Esophagus squamous epithelium (tissue), 5 donors: Measurements from ENCODE around the gene NOL3. TPM values are rescaled to one million over a fixed set of nuclear protein-coding genes. Genes with fewer than 3 reads are reported as not detected.

ENCODE experiments used
- DNase-seq: peaks from one replicate; lab custom pipeline; 2025; lab: John Stamatoyannopoulos, UW
- H3K27ac ChIP-seq, 4 donors: fragments of 200-600 bp; sonication (generic); one replicate each; pipeline ENCODE4 v1.5.1; 2016 to 2019; ENCODE audit warnings: mild to moderate bottlenecking in 1 of 4
- H3K27me3 ChIP-seq, 4 donors: fragments of 200-600 bp; sonication (generic); 1 replicate in 3 of 4; 2 replicates in 1 of 4; pipeline versions ENCODE4 v1.5.1 to v1.6.0; 2017 to 2021; ENCODE audit warnings: antibody characterized with exemption in 1 of 4
- H3K36me3 ChIP-seq, 3 donors: fragments of 200-600 bp; sonication (generic); one replicate each; pipeline ENCODE4 v1.5.1; 2016 to 2019
- H3K4me1 ChIP-seq, 3 donors: fragments of 200-600 bp; sonication (generic); one replicate each; pipeline ENCODE4 v1.5.1; 2017 to 2019
- H3K4me3 ChIP-seq, 4 donors: fragments of 200-600 bp; sonication (generic); 1 replicate in 3 of 4; 2 replicates in 1 of 4; pipeline ENCODE4 v1.5.1; 2016 to 2019; ENCODE audit warnings: mild to moderate bottlenecking in 2 of 4, moderate library complexity in 1 of 4
- H3K9me3 ChIP-seq, 3 donors: fragments of 200-600 bp; sonication (generic); one replicate each; pipeline ENCODE4 v1.5.1; 2016 to 2019
- CTCF ChIP-seq, 6 experiments: fragments of 450-650 bp in 4 of 6; fragments of 200-600 bp in 2 of 6; sonication (generic) in 2 of 6; IDR thresholded peaks; one replicate each; pipeline ENCODE4 v1.5.1; 2016 to 2019; ENCODE audit warnings: antibody characterized with exemption in 6 of 6, mild to moderate bottlenecking in 4 of 6, moderate library complexity in 4 of 6
- POLR2A ChIP-seq, 4 donors: fragments of 450-650 bp; IDR thresholded peaks; one replicate each; pipeline ENCODE4 v1.6.1; 2017; ENCODE audit warnings: antibody characterized with exemption in 4 of 4, mild to moderate bottlenecking in 4 of 4, moderate library complexity in 3 of 4
- WGBS, 2 donors: methylation state at CpG; one replicate each; pipeline ENCODE4 v1.1.5; 2018; 5-methylcytosine and 5-hydroxymethylcytosine counted together
- intact Hi-C: fragments of 100-400 bp; cut with DNase I; formaldehyde crosslinking; loops from one replicate; pipeline ENCODE4 v1.15.0; 2022
- total RNA-seq, 4 donors: library from RNA; depleted of rRNA; stranded (reverse); fragments of >200 nt; gene quantifications; one replicate each; pipeline ENCODE4 v1.1.0, GENCODE V29; 2016
- donor health status: DM: yes; HTN: yes; CAD: no.

Gene NOL3
- total RNA-seq, 4 donors from 2014 or later = 25.1 to 56.1 (median 36.7) TPM

GRCh38 chr16:67157892-67158635, 12.3 kb upstream of the NOL3 start:
- Histone ChIP-seq H3K27ac (peak overlapping the region in 3 of 4 donors; percentile 26 to 93 (median 89)), H3K4me1 (peaks cover 37 to 82% (median 40%) of the 10 kb centered on the region in 3 donors), H3K4me3 (no peak overlapping the region), H3K9me3 (no peaks in the 10 kb centered on the region), H3K36me3 (no peaks in the 10 kb centered on the region), H3K27me3 (peaks cover 0 to 18% (median 0%) of the 10 kb centered on the region in 4 donors)
- no peak for DNase-seq
- TF ChIP-seq POLR2A (IDR thresholded peaks at IDR 0.05) (no peak), CTCF (IDR thresholded peaks at IDR 0.05) (no peak)
- intact Hi-C loops = loop anchor here (5.0 to 10.0 kb wide), 2 partner anchors 143 to 181 kb away; no protein-coding TSS in a partner anchor
- WGBS, 2 donors = 68 to 73% methylated on average over 7 of the region's 7 CpGs

GRCh38 chr16:67158637-67159600, 11.4 kb upstream of the NOL3 start:
- no peak for DNase-seq
- H3K27ac ChIP-seq = peak overlapping the region; percentile 89 to 95 (median 91)
- intact Hi-C loops = loop anchor here (5.0 to 10.0 kb wide), 2 partner anchors 144 to 182 kb away; no protein-coding TSS in a partner anchor

GRCh38 chr16:67161595-67162058, 8.7 kb upstream of the NOL3 start:
- Histone ChIP-seq H3K36me3 (no peaks in the 10 kb centered on the region), H3K4me3 (peak overlapping the region; percentile 62 to 83 (median 76)), H3K27me3 (peaks cover 0 to 49% (median 0%) of the 10 kb centered on the region in 4 donors), H3K27ac (peak overlapping the region in 1 of 4 donors; percentile 20), H3K4me1 (peaks cover 48 to 91% (median 52%) of the 10 kb centered on the region in 3 donors), H3K9me3 (no peaks in the 10 kb centered on the region)
- TF ChIP-seq POLR2A (IDR thresholded peaks at IDR 0.05) = no peak
- no peak for TF ChIP-seq CTCF (IDR thresholded peaks at IDR 0.05)
- 46 to 60% methylated on average over 13 of the region's 25 CpGs for WGBS, 2 donors
- DNase-seq = no peak
- intact Hi-C loops = no loop called here

More at GRCh38 chr16:67158637-67159600, 11.4 kb upstream of the NOL3 start:
- Histone ChIP-seq H3K27me3 (peaks cover 0 to 27% (median 0%) of the 10 kb centered on the region in 4 donors), H3K4me3 (peak overlapping the region; percentile 62 to 83 (median 76)), H3K36me3 (no peaks in the 10 kb centered on the region), H3K4me1 (peaks cover 45 to 91% (median 49%) of the 10 kb centered on the region in 3 donors), H3K9me3 (no peaks in the 10 kb centered on the region)
- WGBS, 2 donors = 2 to 12% methylated on average over 12 to 14 of the region's 34 CpGs
- peak in 1 of 4 donors; percentile 52 for TF ChIP-seq POLR2A (IDR thresholded peaks at IDR 0.05)
- no peak for TF ChIP-seq CTCF (IDR thresholded peaks at IDR 0.05)

GRCh38 chr16:67162506-67163163, 7.7 kb upstream of the NOL3 start:
- 47 to 55% methylated on average over 7 to 10 of the region's 44 CpGs for WGBS, 2 donors
- Histone ChIP-seq H3K27ac (peak overlapping the region in 3 of 4 donors; percentile 78 to 87 (median 82)), H3K4me3 (peak overlapping the region in 3 of 4 donors; percentile 43 to 63 (median 48)), H3K36me3 (peaks cover 0 to 9% (median 0%) of the 10 kb centered on the region in 3 donors), H3K27me3 (peaks cover 0 to 49% (median 0%) of the 10 kb centered on the region in 4 donors), H3K9me3 (no peaks in the 10 kb centered on the region), H3K4me1 (peaks cover 47 to 83% (median 52%) of the 10 kb centered on the region in 3 donors)
- DNase-seq = no peak
- intact Hi-C loops = no loop called here
- no peak for TF ChIP-seq CTCF (IDR thresholded peaks at IDR 0.05)
- no peak for TF ChIP-seq POLR2A (IDR thresholded peaks at IDR 0.05)
